Activated CD4-positive, CD25-positive, alpha-beta regulatory T cell (primary cell): ENCODE results near the gene KLKB1.
"Not testable (repeated sequence)": the region's sequence is repeated elsewhere in the genome, so short reads cannot be mapped to it uniquely, and the experiment has no call there.

ENCODE experiments used
- DNase-seq, 4 experiments: peaks; one replicate each; lab custom pipeline; 2025; lab: John Stamatoyannopoulos, UW

Gene KLKB1

DNA sequence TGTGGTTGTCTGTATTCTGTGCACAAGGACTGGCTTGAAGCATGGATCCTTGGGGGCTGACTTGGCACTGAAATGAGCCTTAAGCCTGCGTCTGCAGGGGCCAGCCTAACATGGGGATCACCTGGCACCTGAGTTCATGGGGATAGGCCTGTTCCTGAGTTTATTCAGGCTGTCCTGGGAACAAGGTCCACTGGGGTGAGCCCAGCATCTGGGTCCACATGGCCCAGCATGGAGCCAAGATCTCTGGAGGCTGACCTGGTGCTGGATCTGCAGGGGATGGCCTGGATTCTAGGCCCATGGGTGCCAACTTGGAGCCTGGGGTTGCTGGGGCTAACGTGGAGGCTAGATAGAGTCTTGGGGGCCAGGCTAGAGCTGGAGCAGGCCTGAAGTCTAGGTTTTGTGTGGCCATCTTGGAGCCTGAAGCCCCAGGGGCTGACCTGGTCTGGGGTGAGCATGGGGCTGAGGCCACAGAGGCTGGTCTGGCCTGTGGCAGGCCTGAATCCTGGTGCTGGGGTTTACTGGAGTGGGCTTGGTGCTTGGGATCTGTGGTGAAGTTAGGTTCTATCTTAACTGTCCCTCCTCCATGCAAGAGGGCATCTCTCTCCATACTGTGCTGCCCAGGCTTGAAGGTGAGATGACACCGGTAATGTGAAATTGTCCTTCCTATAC, 652 bp upstream of the KLKB1 start:
- DNase-seq: no peak

DNA sequence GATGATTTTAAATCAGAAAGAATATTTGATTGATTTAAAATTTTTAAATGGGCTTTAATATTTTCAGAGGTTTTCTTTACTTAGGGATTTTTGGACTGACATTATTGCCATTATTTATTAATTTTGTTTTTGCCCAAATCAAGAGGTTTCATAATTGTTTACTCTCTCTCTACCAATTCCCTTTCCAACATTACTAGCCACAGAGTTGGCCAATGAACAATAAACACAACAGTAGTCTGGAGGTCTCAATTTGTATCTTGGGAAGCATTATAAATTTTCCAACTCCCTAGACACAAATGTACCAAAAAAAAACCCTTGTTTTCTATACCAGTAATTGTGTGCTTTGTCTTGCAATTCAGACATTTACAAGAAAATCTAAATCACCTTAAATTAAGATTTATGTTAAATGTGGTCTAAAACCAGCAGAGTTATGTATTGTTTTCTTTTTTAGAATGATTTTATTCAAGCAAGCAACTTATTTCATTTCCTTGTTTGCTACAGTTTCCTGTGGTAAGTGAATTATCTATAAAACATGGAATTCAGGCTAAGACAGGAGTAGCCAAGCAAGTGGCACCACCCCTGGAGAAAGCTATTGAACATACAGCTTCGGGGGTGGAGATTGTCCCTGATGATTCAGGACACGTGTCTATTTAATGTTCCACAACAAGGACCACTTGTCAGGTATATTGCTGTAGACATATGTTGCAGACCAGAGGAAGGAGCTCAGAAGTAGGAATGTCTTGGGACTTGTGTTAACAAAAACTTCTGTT, 622 bp downstream of the KLKB1 start:
- no peak for DNase-seq

GRCh38 chr4:186228514-186228894, 1.2 kb downstream of the KLKB1 start:
- DNase-seq: no peak

- no peak for DNase-seq
Observed at GRCh38 chr4:186234367-186234766, 7.1 kb downstream of the KLKB1 start.

DNA sequence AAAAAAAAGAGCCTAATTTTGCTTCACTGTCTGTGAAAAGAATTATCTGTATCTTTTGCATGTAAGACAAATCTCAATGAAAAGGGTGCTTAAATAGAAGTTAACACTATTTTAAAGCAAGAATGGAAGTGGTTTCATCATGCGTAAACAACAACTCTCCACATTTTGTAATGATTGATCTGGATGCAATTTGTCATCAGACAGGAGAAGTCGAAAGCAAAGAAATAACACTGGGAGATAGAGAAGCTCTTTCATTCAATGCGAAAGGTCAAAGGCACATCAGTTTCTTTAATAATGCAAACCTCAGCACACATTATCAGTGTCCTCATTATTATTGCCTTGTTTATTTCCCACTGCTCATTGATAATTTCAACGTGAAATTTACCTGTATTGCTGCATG, 8.8 kb downstream of the KLKB1 start:
- no peak for DNase-seq

- DNase-seq: no peak
Observed at GRCh38 chr4:186240452-186240847, 13.1 kb downstream of the KLKB1 start.

- no peak for DNase-seq
Observed at GRCh38 chr4:186240848-186241491, 13.7 kb downstream of the KLKB1 start.

GRCh38 chr4:186241616-186242015, 14.3 kb downstream of the KLKB1 start:
- no peak for DNase-seq

DNA sequence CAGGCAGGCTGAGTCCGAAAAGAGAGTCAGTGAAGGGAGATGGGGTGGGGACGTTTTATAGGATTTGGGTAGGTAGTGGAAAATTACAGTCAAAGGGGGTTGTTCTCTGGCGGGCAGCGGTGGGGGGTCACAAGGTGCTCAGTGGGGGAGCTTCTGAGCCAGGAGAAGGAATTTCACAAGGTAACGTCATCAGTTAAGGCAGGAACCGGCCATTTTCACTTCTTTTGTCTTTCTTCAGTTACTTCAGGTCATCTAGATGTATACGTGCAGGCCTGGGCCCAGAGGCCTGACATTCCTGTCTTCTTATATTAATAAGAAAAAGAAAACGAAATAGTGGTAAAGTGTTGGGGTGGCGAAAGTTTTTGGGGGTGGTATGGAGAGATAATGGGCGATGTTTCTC, 14.7 kb downstream of the KLKB1 start:
- DNase-seq: not testable (repeated sequence)

DNA sequence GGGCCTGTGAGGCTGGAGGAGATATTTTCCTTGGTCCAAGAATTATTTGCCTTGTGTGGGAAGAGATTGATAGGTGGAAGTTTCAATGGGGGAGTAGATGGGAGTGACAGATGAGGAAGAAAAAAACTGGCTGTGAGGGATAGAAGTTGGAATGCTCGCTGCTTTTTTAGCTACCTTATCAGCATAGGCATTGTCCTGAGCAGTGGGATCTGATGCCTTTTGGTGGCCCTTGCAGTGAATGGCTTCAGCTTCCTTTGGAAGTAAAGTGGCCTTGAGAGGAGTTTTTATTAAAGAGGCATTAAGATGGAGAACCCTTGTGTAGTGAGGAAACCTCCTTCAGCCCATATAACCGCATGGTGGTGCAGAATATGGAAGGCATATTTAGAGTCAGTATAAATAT, 16.0 kb downstream of the KLKB1 start:
- DNase-seq: no peak

GRCh38 chr4:186244835-186245234, 17.5 kb downstream of the KLKB1 start:
- DNase-seq: no peak

DNA sequence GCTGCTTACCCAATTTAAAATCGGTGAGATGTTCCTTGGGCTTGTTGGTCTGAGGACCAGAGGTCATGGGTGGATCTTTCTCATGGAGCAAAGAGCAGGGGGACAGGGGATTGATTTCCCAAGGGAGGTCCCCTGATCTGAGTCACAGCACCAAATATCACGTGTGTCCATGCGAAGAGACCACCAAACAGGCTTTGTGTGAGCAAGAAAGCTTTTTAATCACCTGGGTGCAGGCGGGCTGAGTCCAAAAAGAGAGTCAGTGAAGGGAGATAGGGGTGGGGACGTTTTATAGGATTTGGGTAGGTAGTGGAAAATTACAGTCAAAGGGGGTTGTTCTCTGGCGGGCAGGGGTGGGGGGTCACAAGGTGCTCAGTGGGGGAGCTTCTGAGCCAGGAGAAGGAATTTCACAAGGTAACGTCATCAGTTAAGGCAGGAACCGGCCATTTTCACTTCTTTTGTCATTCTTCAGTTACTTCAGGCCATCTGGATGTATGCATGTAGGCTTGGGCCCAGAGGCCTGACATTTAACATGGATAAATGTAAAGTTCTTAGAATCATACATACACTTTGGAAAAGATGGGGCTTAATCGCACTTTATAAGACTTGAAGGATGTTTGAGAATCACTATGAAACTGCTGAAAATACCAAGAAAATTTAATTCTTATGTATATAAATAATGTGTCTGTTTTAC, 19.9 kb downstream of the KLKB1 start:
- not testable (repeated sequence) for DNase-seq

DNA sequence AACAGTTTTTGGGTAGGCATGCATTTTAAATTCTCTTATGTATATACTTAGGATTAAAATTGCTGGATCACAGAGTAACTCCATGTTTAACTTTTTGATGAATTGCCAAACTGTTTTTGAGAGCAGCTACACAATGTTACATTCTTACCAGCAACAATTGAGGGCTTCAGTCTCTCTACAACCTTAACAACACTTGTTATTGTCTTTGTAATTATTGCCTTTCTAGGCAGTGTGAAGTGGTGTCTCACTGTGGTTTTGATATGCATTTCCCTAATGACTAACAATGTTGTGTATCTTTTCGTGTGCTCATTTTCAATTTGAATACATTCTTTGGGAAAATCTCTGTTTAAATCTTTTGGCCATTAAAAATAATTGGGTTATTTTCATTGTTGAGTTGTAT, 21.3 kb downstream of the KLKB1 start:
- no peak for DNase-seq

- no peak for DNase-seq
Observed at GRCh38 chr4:186249785-186250754, 22.8 kb downstream of the KLKB1 start.

DNA sequence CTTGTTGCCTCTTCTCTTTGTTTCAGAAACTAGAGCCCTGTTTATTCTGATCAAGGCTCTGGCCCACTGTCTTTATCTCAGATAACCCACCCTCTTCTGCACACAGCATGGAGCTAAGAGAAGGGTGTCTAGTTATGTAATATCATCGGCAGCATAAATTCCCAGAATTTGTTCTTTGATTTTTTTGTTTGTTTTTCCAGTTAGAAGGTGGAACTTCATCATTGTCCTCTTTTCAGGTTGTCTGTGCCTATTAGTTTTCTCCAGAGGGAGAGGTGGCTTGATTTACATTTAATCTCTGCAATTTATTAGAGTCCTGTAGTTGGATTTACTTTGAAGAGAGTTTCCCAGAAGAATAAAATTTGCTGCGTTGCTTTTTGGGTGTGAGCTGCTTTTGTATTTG, 23.5 kb downstream of the KLKB1 start:
- DNase-seq: no peak

DNA sequence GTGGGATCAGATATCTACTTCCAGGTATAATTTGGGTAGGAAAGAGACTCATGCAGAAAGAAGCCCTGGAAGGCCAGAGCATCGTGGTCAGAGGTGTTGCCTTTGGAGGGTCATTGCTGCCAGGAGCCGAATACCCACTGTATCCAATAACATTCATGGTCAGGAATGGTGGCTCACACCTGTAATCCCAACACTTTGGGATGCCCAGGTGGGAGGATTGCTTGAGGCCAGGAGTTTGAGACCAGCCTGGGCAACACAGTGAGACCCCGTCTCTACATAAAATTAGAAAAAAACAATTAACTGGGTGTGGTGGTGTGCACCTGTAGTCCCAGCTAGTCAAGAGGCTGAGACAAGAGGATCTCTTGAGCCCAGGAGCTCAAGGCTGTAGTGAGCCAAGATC, 27.8 kb downstream of the KLKB1 start:
- no peak for DNase-seq

DNA sequence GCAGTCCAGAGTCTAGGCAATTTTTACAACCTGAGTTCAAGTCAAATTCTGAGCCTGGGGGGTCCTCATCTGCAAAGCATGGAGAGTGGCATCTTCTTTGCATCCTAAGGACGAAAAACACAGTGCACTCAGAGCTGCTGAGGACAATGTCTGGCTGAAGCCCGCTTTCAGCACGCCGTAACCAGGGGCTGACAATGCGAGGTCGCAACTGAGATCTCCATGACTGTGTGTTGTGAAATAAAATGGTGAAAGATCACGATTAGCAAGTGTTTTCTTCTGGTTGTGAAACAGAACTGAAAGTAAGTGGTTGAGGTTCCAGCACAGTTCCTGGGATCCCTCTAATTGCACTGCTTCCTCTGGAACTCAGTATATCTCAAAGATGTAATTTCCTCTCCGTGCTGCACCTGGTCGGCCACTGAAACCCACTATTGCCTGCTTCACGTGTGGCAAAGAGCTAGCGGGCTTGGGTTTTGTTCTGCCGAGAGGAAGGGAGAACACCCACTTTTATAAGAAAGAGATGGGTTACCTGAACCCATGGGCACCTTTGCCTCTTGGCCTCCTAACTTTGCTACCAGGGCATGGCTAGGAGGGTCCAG, 31.0 kb downstream of the KLKB1 start:
- no peak for DNase-seq

- DNase-seq: peak in 1 of 4 experiments; percentile 1
Observed at GRCh38 chr4:186260117-186260503, 32.8 kb downstream of the KLKB1 start.

DNA sequence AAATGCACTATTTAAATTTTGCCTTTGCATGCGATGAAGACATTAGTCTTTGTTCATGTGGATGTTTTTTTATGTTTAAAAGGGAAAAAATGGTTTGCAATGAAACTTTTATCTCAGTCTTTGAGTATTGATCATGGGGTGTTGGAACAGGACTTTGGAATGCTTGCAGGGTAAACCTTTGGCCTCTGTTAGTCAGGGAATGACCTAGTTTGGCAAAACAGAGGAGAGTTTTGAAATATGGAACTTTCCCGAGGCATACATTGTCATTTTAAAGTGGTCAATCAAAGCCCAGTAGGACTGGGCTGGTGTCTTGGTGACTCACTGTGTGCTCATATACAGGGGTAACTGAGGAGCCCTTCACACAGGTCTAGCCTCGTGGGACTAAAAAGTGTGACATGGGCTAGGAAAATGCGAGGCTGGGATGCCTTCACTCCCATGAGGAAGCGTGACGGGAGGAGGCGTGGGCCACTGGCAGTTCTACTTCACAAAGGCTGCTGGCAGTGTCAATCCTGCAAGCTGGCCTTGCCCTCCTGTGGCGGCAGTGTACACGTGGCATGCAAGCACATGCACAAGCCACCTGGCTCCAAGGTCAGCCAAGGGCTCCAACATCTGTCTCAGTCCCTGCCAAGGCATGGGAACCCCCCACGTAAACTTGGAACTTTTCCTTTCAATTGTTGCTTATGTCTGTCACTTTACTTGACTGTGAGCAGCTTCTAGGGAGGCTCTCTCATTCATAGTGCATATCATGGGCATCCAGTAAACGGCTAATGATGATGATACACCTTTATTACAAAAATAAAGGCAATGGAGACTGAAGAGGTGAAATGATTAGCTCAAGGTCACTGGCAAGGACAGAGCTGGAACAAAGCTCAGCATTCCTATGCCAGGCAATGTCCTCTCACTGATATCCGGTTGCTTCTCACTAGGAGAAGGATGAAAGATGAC, 33.5 kb downstream of the KLKB1 start:
- DNase-seq: no peak

GRCh38 chr4:186264660-186265059, 37.4 kb downstream of the KLKB1 start:
- no peak for DNase-seq
